GM12878 (cell line): ENCODE results near the gene RNF169. TPM values are rescaled to one million over a fixed set of nuclear protein-coding genes. Genes with fewer than 3 reads are reported as not detected.

ENCODE experiments used
- ATAC-seq: fragments of 200-7000 bp; cut with Tn5 transposase; 3 replicates; pipeline ENCODE4 v1.9.1; 2020; ENCODE audit warnings: mild to moderate bottlenecking, moderate library complexity
- BruUV-seq: library from RNA; stranded (reverse); fragments of 400-500 nt; replicated peaks from 2 replicates; lab custom pipeline; 2021; lab: Mats Ljungman, UMichigan
- CTCF ChIA-PET: fragments of 300-600 bp; sonication (Branson Sonifier 250); formaldehyde crosslinking; extraction: SDS; loops from one replicate; lab custom pipeline; 2021; ENCODE audit warnings: inconsistent platforms; lab: Yijun Ruan, JAX
- POLR2A ChIA-PET: fragments of 350-600 bp; formaldehyde crosslinking; extraction: SDS; loops from one replicate; lab custom pipeline; 2021; ENCODE audit warnings: inconsistent platforms; lab: Charles Lee
- RAD21 ChIA-PET: fragments of 300-600 bp; sonication (Branson Sonifier 250); formaldehyde crosslinking; loops from one replicate; lab custom pipeline; 2023; ENCODE audit warnings: antibody characterized with exemption; ENCODE audit not compliant: unreplicated experiment; lab: Charles Lee
- SMC1A ChIA-PET: fragments of 300-600 bp; sonication (Branson Sonifier 250); formaldehyde crosslinking; loops from one replicate; lab custom pipeline; 2023; ENCODE audit not compliant: unreplicated experiment, uncharacterized antibody; lab: Charles Lee
- DNase-seq: peaks from one replicate; pipeline ENCODE4 v3.0.0-alpha.2; 2011; ENCODE audit warnings: low read depth, low spot score
- FAIRE-seq: peaks from 3 replicates; lab custom pipeline; 2011; peaks lifted over from hg19 to GRCh38; lab: Jason Lieb, UNC
- H2AFZ ChIP-seq: 2 replicates; pipeline ENCODE4 v1.6.0; 2011; ENCODE audit warnings: low read depth, low read length, control low read depth; ENCODE audit not compliant: control insufficient read depth
- H3K27ac ChIP-seq: 2 replicates; pipeline ENCODE4 v1.5.1; 2011; ENCODE audit warnings: control low read depth; ENCODE audit not compliant: control insufficient read depth, insufficient read depth
- H3K27me3 ChIP-seq, 2 experiments: replicated peaks in 1 of 2; 2 replicates each; pipeline versions ENCODE4 v1.6.0 to v1.6.1; 2011; ENCODE audit warnings: low read length in 1 of 2; ENCODE audit not compliant: control insufficient read depth in 2 of 2, insufficient read depth in 2 of 2
- H3K36me3 ChIP-seq, 2 experiments: 2 replicates each; pipeline ENCODE4 v1.5.1; 2011; ENCODE audit warnings: low read length in 1 of 2; ENCODE audit not compliant: control insufficient read depth in 2 of 2, insufficient read depth in 2 of 2
- H3K4me1 ChIP-seq: 2 replicates; pipeline ENCODE4 v1.6.1; 2011; ENCODE audit warnings: mild to moderate bottlenecking, low read length, moderate library complexity, mixed read lengths; ENCODE audit not compliant: control insufficient read depth, insufficient read depth
- H3K4me2 ChIP-seq: 2 replicates; pipeline ENCODE4 v1.6.0; 2011; ENCODE audit warnings: control low read depth; ENCODE audit not compliant: control insufficient read depth, insufficient read depth
- H3K4me3 ChIP-seq: fragments of 200-600 bp; sonication (generic); 2 replicates; pipeline ENCODE4 v1.5.1; 2016
- H3K79me2 ChIP-seq: 2 replicates; pipeline ENCODE4 v1.6.0; 2011; ENCODE audit warnings: low read length; ENCODE audit not compliant: control insufficient read depth, insufficient read depth
- H3K9ac ChIP-seq: 2 replicates; pipeline ENCODE4 v1.8.0; 2011; ENCODE audit warnings: low read length, control low read depth, mixed read lengths; ENCODE audit not compliant: control insufficient read depth, insufficient read depth
- H3K9me3 ChIP-seq: replicated peaks from 3 replicates; pipeline ENCODE4 v1.5.1; 2011; ENCODE audit warnings: mild to moderate bottlenecking, low read length; ENCODE audit not compliant: control insufficient read depth, insufficient read depth
- H4K20me1 ChIP-seq: 2 replicates; pipeline ENCODE4 v1.6.0; 2011; ENCODE audit not compliant: control insufficient read depth, insufficient read depth
- RUNX3 ChIP-seq: IDR thresholded peaks from 2 replicates; pipeline ENCODE4 v1.6.1; 2012; ENCODE audit warnings: low read length, inconsistent platforms
- SMAD5 ChIP-seq: IDR thresholded peaks from 2 replicates; pipeline ENCODE4 v1.6.1; 2016; ENCODE audit warnings: antibody characterized with exemption, low read depth
- STAT1 ChIP-seq: fragments of 450-650 bp; conservative IDR thresholded peaks from 2 replicates; pipeline ENCODE4 v1.6.1; 2014; ENCODE audit warnings: antibody characterized with exemption, mild to moderate bottlenecking
- in situ Hi-C: fragments of 300-500 bp; cut with MboI; formaldehyde crosslinking; loops from 9 replicates; pipeline ENCODE4 v1.14.3; 2018; ENCODE audit warnings: mixed read lengths
- intact Hi-C: fragments of 100-400 bp; cut with micrococcal nuclease; formaldehyde crosslinking; loops from one replicate; pipeline ENCODE4 v1.14.2; 2022; ENCODE audit not compliant: unreplicated experiment
- polyA plus RNA-seq, 11 experiments: library from polyadenylated mRNA; depleted of rRNA in 4 of 11; unstranded in 6 of 11; stranded (reverse) in 5 of 11; fragments of >200 nt; fragmentation: Nextera tagmentation in 4 of 11; fragmentation: Illumina TruSeq in 1 of 11; extraction: Ambion mirVana in 4 of 11; extraction: Trizol in 1 of 11; gene quantifications; 1 replicate in 1 of 11; 2 replicates in 10 of 11; pipeline versions ENCODE4 v1.2.1 to v1.2.3, GENCODE V29; 2011 to 2016; ENCODE audit warnings: inconsistent platforms in 2 of 11, missing spikeins in 2 of 11, low read depth in 1 of 11
- total RNA-seq, 4 experiments: library from RNA; depleted of rRNA in 3 of 4; stranded (reverse); fragments of >200 nt in 3 of 4; fragmentation: Illumina TruSeq in 1 of 4; extraction: Trizol in 1 of 4; gene quantifications; 2 replicates each; pipeline versions ENCODE4 v1.2.1 to v1.2.3, GENCODE V29; 2013 to 2021
- TF ChIP-seq, protein P1 (sequence below): fragments of 450-650 bp; IDR thresholded peaks from 2 replicates; pipeline ENCODE4 v1.6.1; 2017; ENCODE audit warnings: borderline replicate concordance
- TF ChIP-seq, protein P2 (sequence below): fragments of 450-650 bp; IDR thresholded peaks from 2 replicates; pipeline ENCODE4 v1.6.1; 2017; ENCODE audit warnings: mild to moderate bottlenecking

Gene RNF169
- total and polyA plus RNA-seq, 10 of the 15 experiments (the other 5 are each of a cell fraction or from before 2014, with no cell fraction given), result 0.32 to 13.2 (median 6.4) TPM

DNA sequence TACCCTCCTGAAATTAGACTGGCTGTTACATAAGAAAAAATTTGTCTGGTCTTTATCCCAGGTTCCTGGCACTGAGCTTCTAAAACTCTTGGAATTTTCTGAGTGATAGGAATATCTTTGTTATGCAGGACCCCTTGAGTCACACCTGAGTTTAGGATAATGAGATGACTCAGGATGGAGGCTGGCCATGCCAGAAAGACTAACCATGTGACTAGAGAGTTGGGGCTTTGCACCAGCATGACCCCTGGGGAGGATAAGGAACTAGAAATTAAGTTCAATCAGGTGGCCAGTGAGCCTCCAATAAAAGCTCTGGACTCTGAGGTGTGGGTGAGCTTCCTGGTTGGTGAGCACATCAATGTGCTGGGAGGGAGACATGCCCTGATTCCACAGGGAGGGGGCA is 112.1 kb downstream of the RNF169 start:
- Histone ChIP-seq H3K4me1 (no peaks in the 10 kb centered on the region), H3K27me3 (no peaks in the 10 kb centered on the region), H2AFZ (no peak overlapping the region), H3K9me3 (peaks cover 14% of the 10 kb centered on the region; the same call in 2 of the 3 replicates), H3K79me2 (no peaks in the 10 kb centered on the region), H3K4me2 (no peak overlapping the region), H3K9ac (no peak overlapping the region), H3K36me3 (peaks cover 0 to 10% of the 10 kb centered on the region in 2 experiments; a peak in 2 of 4 replicates), H3K4me3 (no peak overlapping the region), H3K27ac (no peak overlapping the region), H4K20me1 (no peaks in the 10 kb centered on the region)
- intact Hi-C loops (no loop called here), in situ Hi-C loops (no loop called here)
- TF ChIP-seq, protein P1, sequence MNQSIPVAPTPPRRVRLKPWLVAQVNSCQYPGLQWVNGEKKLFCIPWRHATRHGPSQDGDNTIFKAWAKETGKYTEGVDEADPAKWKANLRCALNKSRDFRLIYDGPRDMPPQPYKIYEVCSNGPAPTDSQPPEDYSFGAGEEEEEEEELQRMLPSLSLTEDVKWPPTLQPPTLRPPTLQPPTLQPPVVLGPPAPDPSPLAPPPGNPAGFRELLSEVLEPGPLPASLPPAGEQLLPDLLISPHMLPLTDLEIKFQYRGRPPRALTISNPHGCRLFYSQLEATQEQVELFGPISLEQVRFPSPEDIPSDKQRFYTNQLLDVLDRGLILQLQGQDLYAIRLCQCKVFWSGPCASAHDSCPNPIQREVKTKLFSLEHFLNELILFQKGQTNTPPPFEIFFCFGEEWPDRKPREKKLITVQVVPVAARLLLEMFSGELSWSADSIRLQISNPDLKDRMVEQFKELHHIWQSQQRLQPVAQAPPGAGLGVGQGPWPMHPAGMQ, result no peak
- TF ChIP-seq, protein P2, sequence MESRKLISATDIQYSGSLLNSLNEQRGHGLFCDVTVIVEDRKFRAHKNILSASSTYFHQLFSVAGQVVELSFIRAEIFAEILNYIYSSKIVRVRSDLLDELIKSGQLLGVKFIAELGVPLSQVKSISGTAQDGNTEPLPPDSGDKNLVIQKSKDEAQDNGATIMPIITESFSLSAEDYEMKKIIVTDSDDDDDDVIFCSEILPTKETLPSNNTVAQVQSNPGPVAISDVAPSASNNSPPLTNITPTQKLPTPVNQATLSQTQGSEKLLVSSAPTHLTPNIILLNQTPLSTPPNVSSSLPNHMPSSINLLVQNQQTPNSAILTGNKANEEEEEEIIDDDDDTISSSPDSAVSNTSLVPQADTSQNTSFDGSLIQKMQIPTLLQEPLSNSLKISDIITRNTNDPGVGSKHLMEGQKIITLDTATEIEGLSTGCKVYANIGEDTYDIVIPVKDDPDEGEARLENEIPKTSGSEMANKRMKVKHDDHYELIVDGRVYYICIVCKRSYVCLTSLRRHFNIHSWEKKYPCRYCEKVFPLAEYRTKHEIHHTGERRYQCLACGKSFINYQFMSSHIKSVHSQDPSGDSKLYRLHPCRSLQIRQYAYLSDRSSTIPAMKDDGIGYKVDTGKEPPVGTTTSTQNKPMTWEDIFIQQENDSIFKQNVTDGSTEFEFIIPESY, result no peak
- TF ChIP-seq SMAD5, result no peak
- TF ChIP-seq STAT1, result no peak
- TF ChIP-seq RUNX3, result no peak
- DNase-seq (no peak), FAIRE-seq (no peak), ATAC-seq (no peak)
- CTCF ChIA-PET, result no interaction called here
- POLR2A ChIA-PET, result no interaction called here
- RAD21 ChIA-PET, result no interaction called here
- no TSS peak for BruUV-seq
- SMC1A ChIA-PET, result interaction anchor here (0.9 to 2.1 kb wide), 2 partner anchors 10 to 21 kb away, joined by 4 read pairs; no protein-coding TSS in a partner anchor
